Adrenal gland (tissue), 12 donors: Measurements from ENCODE around the gene BRINP1. TPM values are rescaled to one million over a fixed set of nuclear protein-coding genes. Genes with fewer than 3 reads are reported as not detected.

Experiments used
- DNase-seq, 7 donors: peaks; one replicate each; pipeline ENCODE4 v3.0.0-alpha.2; 2019 to 2020
- H3K27ac ChIP-seq, 5 donors: fragments of 200-600 bp; sonication (generic) in 4 of 5; 1 replicate in 3 of 5; 2 replicates in 2 of 5; pipeline versions ENCODE4 v1.5.1 to v1.8.0; 2016 to 2020; ENCODE audit warnings: mild to moderate bottlenecking in 1 of 5
- H3K27me3 ChIP-seq: fragments of 200-600 bp; 2 replicates; pipeline ENCODE4 v1.8.0; 2021
- H3K36me3 ChIP-seq, 2 donors: fragments of 200-600 bp; replicated peaks in 1 of 2; 1 replicate in 1 of 2; 2 replicates in 1 of 2; pipeline versions ENCODE4 v1.5.1 to v1.8.0; 2018 to 2022
- H3K4me1 ChIP-seq, 2 donors: fragments of 200-600 bp; replicated peaks in 1 of 2; 1 replicate in 1 of 2; 2 replicates in 1 of 2; pipeline versions ENCODE4 v1.5.1 to v1.8.0; 2018 to 2021
- H3K4me3 ChIP-seq, 4 donors: fragments of 200-600 bp; sonication (generic) in 3 of 4; one replicate each; pipeline ENCODE4 v1.5.1; 2016 to 2018
- H3K9me3 ChIP-seq, 3 donors: fragments of 200-600 bp; sonication (generic) in 1 of 3; replicated peaks in 1 of 3; 1 replicate in 2 of 3; 2 replicates in 1 of 3; pipeline versions ENCODE4 v1.5.1 to v1.8.0; 2016 to 2021
- POLR2A ChIP-seq, 2 donors: fragments of 450-650 bp; IDR thresholded peaks; one replicate each; pipeline ENCODE4 v1.6.1; 2017; ENCODE audit warnings: antibody characterized with exemption in 2 of 2, mild to moderate bottlenecking in 2 of 2, moderate library complexity in 1 of 2
- WGBS, 4 donors: extraction: QIAGEN DNeasy Blood & Tissue Kit in 2 of 4; methylation state at CpG; one replicate each; pipeline versions ENCODE4 v1.1.5 to v1.1.7; 2013 to 2017; 5-methylcytosine and 5-hydroxymethylcytosine counted together
- intact Hi-C, 2 donors: fragments of 100-400 bp; cut with DNase I; formaldehyde crosslinking; loops; one replicate each; pipeline versions ENCODE4 v1.14.1 to v1.15.0; 2022 to 2023
- polyA plus RNA-seq, 3 donors: library from polyadenylated mRNA; stranded (reverse); fragments of 200-250 nt in 2 of 3; fragments of 350-450 nt in 1 of 3; fragmentation: Illumina TruSeq in 1 of 3; extraction: RNeasy Lipid Tissue Mini Kit (QIAGEN cat#74804) in 1 of 3; gene quantifications; one replicate each; pipeline ENCODE4 v1.2.3, GENCODE V29; 2013 to 2014
- total RNA-seq, 9 donors: library from RNA; depleted of rRNA in 4 of 9; stranded (reverse); fragments of >200 nt in 4 of 9; fragments of 120-200 nt in 1 of 9; fragmentation: NEBNext Ultra II Directional in 1 of 9; extraction: Animal tissue kit (Norgen Biotek cat#: 25700) in 1 of 9; gene quantifications; one replicate each; pipeline versions ENCODE4 v1.1.0 to v1.2.4, GENCODE V29; 2013 to 2023
- TF ChIP-seq, protein P1 (sequence below), 6 experiments: fragments of 450-650 bp in 4 of 6; fragments of 200-600 bp in 2 of 6; sonication (generic) in 1 of 6; IDR thresholded peaks; 1 replicate in 5 of 6; 2 replicates in 1 of 6; pipeline versions ENCODE4 v1.5.1 to v1.8.0; 2016 to 2021; ENCODE audit warnings: antibody characterized with exemption in 6 of 6, mild to moderate bottlenecking in 2 of 6, moderate library complexity in 1 of 6
- donor health status: healthy with polysubstance abuse.
- donor health status: Bipolar disorder and iron deficiency.
- donor health status: DM: yes; HTN: yes; CAD: no.
- donor health status: DM: no; HTN: no; CAD: no.
- donor health status: DM: no; HTN: no; CAD: no.
- donor health status: DM: yes; HTN: yes; CAD: no.

BRINP1 gene
- total and polyA plus RNA-seq, 12 donors = 0.07 to 6.4 (median 1.2) TPM; not detected in 1

DNA sequence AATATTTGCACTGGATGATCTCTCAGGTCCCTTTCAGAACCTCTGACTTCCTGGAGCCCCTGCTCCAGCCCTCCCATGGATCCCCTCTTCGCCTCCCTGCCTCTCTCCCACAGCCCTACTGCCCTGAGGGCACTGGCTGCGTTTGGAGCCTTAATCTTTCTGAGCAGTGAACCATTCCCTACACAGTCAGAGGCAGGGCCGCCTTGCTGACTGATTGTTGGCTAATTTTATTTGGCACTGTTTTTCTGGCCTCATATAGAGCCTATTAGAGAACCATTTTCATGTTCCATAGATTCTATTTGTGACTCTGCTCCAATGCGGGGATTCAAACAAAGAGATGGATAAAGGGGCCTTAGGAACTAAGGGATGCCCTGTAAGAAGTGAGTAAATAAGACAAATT lies 91.1 kb downstream of the BRINP1 start:
- WGBS, 4 donors = 57 to 66% (median 57%) methylated on average over 4 of the region's 4 CpGs
- no peaks in the 10 kb centered on the region for H3K4me1 ChIP-seq
- TF ChIP-seq, protein P1, sequence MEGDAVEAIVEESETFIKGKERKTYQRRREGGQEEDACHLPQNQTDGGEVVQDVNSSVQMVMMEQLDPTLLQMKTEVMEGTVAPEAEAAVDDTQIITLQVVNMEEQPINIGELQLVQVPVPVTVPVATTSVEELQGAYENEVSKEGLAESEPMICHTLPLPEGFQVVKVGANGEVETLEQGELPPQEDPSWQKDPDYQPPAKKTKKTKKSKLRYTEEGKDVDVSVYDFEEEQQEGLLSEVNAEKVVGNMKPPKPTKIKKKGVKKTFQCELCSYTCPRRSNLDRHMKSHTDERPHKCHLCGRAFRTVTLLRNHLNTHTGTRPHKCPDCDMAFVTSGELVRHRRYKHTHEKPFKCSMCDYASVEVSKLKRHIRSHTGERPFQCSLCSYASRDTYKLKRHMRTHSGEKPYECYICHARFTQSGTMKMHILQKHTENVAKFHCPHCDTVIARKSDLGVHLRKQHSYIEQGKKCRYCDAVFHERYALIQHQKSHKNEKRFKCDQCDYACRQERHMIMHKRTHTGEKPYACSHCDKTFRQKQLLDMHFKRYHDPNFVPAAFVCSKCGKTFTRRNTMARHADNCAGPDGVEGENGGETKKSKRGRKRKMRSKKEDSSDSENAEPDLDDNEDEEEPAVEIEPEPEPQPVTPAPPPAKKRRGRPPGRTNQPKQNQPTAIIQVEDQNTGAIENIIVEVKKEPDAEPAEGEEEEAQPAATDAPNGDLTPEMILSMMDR (IDR thresholded peaks at IDR 0.05) = no peak
- no peak for TF ChIP-seq POLR2A (IDR thresholded peaks at IDR 0.05)
- intact Hi-C loops = no loop called here
- H3K4me3 ChIP-seq = no peak overlapping the region
- no peaks in the 10 kb centered on the region for H3K9me3 ChIP-seq
- no peak for DNase-seq
- no peaks in the 10 kb centered on the region for H3K36me3 ChIP-seq
- H3K27ac ChIP-seq = no peak overlapping the region
- peaks cover 3% of the 10 kb centered on the region for H3K27me3 ChIP-seq

DNA sequence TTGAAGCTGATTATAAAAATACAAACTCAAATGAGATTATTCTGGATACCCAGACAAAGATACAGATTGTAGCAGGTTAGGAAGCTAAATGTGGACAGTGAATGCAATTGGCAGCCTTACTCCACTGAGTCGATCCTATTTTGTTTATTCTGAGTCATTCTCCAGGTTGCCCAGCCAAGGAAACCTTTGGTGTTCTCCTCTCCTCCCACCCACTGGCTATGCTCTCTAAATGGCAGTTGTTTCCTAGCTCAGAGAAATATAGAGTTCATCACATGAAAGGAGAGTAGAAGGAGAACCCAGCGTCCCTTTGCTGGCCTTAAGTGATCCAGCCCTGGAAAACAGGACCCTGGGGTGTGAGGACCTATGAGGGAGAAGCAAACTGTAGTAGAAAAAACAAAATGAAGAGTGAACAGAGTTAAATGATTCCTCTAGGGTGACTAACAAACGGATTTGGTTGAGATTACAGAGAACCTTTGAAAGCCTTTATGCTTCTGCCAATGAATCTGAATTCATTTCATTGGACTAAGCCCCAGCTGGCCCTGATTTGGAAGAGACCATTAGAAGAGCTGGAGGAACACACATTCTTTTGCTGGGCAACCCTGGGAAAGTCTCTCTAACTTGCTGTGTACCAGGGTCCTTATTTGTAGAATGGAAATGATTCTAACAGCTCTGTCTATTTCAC lies 95.1 kb downstream of the BRINP1 start:
- 40 to 61% (median 52%) methylated on average over 3 of the region's 3 CpGs for WGBS, 4 donors
- no peak overlapping the region for H3K4me3 ChIP-seq
- no peaks in the 10 kb centered on the region for H3K36me3 ChIP-seq
- TF ChIP-seq, protein P1 (IDR thresholded peaks at IDR 0.05) = no peak
- no peak for TF ChIP-seq POLR2A (IDR thresholded peaks at IDR 0.05)
- H3K4me1 ChIP-seq = no peaks in the 10 kb centered on the region
- no peak for DNase-seq
- no peaks in the 10 kb centered on the region for H3K9me3 ChIP-seq
- no peak overlapping the region for H3K27ac ChIP-seq
- peaks cover 3% of the 10 kb centered on the region for H3K27me3 ChIP-seq
- intact Hi-C loops = no loop called here

DNA sequence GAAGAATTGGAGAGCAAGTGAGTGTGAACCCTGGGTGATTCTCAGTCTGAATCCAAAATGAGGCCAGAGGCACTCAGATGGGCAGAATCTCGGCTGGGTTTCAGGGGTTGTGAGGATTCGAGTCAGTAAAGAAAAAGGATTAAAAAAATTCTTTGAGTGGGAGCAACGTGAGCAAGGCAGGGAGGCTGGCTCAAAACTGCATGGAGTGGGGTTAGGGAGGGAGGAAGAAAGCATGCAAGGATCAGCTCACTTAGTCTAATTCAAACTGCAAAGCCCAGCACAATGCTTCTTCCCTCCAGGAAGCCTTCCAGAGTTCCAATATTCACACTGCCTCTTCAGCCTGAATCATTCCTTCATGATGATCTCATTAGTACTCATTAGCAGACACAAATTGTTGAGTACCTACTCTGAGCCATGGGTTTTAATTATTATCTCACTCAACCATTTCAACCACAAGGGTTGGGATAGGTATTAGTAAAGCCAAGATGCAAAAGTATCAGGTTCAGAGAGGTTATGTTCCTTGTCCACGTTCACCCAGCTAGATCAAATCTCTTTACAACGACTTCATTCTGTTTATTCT lies 95.8 kb downstream of the BRINP1 start:
- 49 to 54% (median 53%) methylated on average over 5 of the region's 5 CpGs for WGBS, 4 donors
- intact Hi-C loops = no loop called here
- TF ChIP-seq, protein P1 (IDR thresholded peaks at IDR 0.05) = no peak
- TF ChIP-seq POLR2A (IDR thresholded peaks at IDR 0.05) = no peak

DNA sequence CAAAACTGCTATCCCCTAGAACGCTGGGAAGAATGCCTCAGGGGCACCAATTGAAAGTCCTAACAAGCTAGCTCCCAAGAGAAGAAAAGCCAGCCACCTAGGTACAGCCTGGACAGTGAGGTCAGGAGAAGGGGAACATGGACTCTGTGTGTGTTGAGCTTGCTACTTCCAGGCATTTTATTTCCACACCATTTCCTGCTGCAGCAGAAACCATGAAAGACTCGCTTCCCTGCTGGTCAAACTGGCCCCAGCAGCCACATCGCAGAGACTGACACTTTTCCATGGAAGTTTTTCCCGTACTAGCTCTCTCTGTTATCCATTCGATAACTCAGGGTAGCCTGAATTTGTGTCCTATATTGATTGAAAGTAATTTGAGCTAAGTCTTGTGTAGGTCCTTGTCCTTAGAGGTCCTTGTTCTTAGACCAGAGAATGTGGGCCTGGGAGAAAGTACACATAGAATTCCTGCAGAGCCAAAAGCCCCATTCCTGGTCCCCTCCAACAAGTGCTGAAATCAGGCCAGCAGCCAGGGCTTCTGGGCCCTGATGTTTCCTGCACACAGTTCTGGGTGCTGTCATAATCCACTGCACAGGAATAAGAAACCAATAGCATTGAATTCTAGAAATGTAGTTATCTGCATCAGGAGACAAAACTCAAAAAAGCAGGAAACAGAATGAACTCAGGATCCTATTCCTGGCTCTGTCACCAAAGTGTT lies 96.6 kb downstream of the BRINP1 start:
- intact Hi-C loops = no loop called here
- Histone ChIP-seq H3K27ac (no peak overlapping the region), H3K4me3 (no peak overlapping the region), H3K27me3 (no peaks in the 10 kb centered on the region), H3K9me3 (no peaks in the 10 kb centered on the region), H3K36me3 (no peaks in the 10 kb centered on the region), H3K4me1 (no peaks in the 10 kb centered on the region)
- 43 to 66% (median 55%) methylated on average over 5 of the region's 5 CpGs for WGBS, 4 donors
- no peak for DNase-seq
- no peak for TF ChIP-seq POLR2A (IDR thresholded peaks at IDR 0.05)
- TF ChIP-seq, protein P1 (IDR thresholded peaks at IDR 0.05) = no peak

More for the DNA sequence above, 95.8 kb downstream of the BRINP1 start:
- Histone ChIP-seq H3K4me3 (no peak overlapping the region), H3K27me3 (peaks cover 3% of the 10 kb centered on the region), H3K27ac (no peak overlapping the region), H3K36me3 (no peaks in the 10 kb centered on the region), H3K9me3 (no peaks in the 10 kb centered on the region), H3K4me1 (no peaks in the 10 kb centered on the region)
- DNase-seq = no peak
